ENCODE data around the gene ARMC2. TPM values are rescaled to one million over a fixed set of nuclear protein-coding genes. Genes with fewer than 3 reads are reported as not detected.

The ARMC2 gene
- total RNA-seq, 1 experiment from 2014 or later: 1.1 TPM

GRCh38 chr6:108822401-108822800 lies 25.8 kb upstream of the ARMC2 start:
- no TSS peak for BruUV-seq (replicated peaks)
- CTCF ChIA-PET: no interaction called here
- POLR2A ChIA-PET (ENCODE audit: unreplicated experiment): no interaction called here

GRCh38 chr6:108825326-108825725 lies 22.9 kb upstream of the ARMC2 start:
- H3K27ac ChIP-seq (ENCODE audit: low read length): no peak overlapping the region
- TF ChIP-seq EZH2phosphoT487 (IDR thresholded peaks at IDR 0.05; ENCODE audit: borderline replicate concordance, low read length) (no peak), CTCF (conservative IDR thresholded peaks at IDR 0.05; ENCODE audit: low read depth, low read length) (no peak), EZH2 (IDR thresholded peaks at IDR 0.05; ENCODE audit: low read length, unreplicated experiment) (no peak)
- H3K9me2 ChIP-seq (replicated peaks; ENCODE audit: low read length): no peaks in the 10 kb centered on the region
- H3K4me2 ChIP-seq (ENCODE audit: low read length): no peak overlapping the region
- H3K4me3 ChIP-seq (ENCODE audit: low read length): no peak overlapping the region
- DNase-seq (no peak), ATAC-seq (no peak)
- ChIA-PET CTCF (no interaction called here), POLR2A (ENCODE audit: unreplicated experiment) (no interaction called here)
- intact Hi-C loops (cut with micrococcal nuclease): no loop called here
- no peaks in the 10 kb centered on the region for H3F3A ChIP-seq (ENCODE audit: low read length, unreplicated experiment)
- H4K20me1 ChIP-seq (ENCODE audit: low read length): no peaks in the 10 kb centered on the region
- H3K79me2 ChIP-seq (ENCODE audit: low read length): no peaks in the 10 kb centered on the region
- H3K27me3 ChIP-seq (ENCODE audit: low read length): no peaks in the 10 kb centered on the region
- 0 out of 2 replicates have a peak, but pooled peaks cover 6% of the 10 kb centered on the region for H3K9me3 ChIP-seq (ENCODE audit: low read length)
- H2AFZ ChIP-seq (ENCODE audit: low read length): no peak overlapping the region
- no peak overlapping the region for H3K9ac ChIP-seq (ENCODE audit: low read length)
- peaks cover 2% of the 10 kb centered on the region; the same call in 1 of the 2 replicates for H3K36me3 ChIP-seq (ENCODE audit: low read depth, low read length)
- no peaks in the 10 kb centered on the region for H3K4me1 ChIP-seq (ENCODE audit: insufficient read depth, low read length)
- BruUV-seq (replicated peaks): no TSS peak

More at GRCh38 chr6:108822401-108822800, 25.8 kb upstream of the ARMC2 start:
- Histone ChIP-seq H3K36me3 (ENCODE audit: low read depth, low read length) (peaks cover 2% of the 10 kb centered on the region; the same call in 1 of the 2 replicates), H3K4me1 (ENCODE audit: insufficient read depth, low read length) (no peaks in the 10 kb centered on the region), H3F3A (ENCODE audit: low read length, unreplicated experiment) (no peaks in the 10 kb centered on the region), H4K20me1 (ENCODE audit: low read length) (no peaks in the 10 kb centered on the region), H3K9ac (ENCODE audit: low read length) (no peak overlapping the region), H3K9me3 (ENCODE audit: low read length) (0 out of 2 replicates have a peak, but pooled peaks cover 6% of the 10 kb centered on the region), H3K4me2 (ENCODE audit: low read length) (no peak overlapping the region), H3K79me2 (ENCODE audit: low read length) (no peaks in the 10 kb centered on the region), H2AFZ (ENCODE audit: low read length) (no peak overlapping the region), H3K27ac (ENCODE audit: low read length) (no peak overlapping the region), H3K27me3 (ENCODE audit: low read length) (no peaks in the 10 kb centered on the region), H3K4me3 (ENCODE audit: low read length) (no peak overlapping the region), H3K9me2 (replicated peaks; ENCODE audit: low read length) (no peaks in the 10 kb centered on the region)
- intact Hi-C loops (cut with micrococcal nuclease): no loop called here
- no peak for TF ChIP-seq CTCF (conservative IDR thresholded peaks at IDR 0.05; ENCODE audit: low read depth, low read length)
- no peak for TF ChIP-seq EZH2 (IDR thresholded peaks at IDR 0.05; ENCODE audit: low read length, unreplicated experiment)
- no peak for TF ChIP-seq EZH2phosphoT487 (IDR thresholded peaks at IDR 0.05; ENCODE audit: borderline replicate concordance, low read length)
- DNase-seq (no peak), ATAC-seq (no peak)

- Histone ChIP-seq H3K9ac (ENCODE audit: low read length) (no peak overlapping the region), H3K27ac (ENCODE audit: low read length) (no peak overlapping the region), H3F3A (ENCODE audit: low read length, unreplicated experiment) (no peaks in the 10 kb centered on the region), H3K27me3 (ENCODE audit: low read length) (no peaks in the 10 kb centered on the region), H3K4me3 (ENCODE audit: low read length) (no peak overlapping the region), H4K20me1 (ENCODE audit: low read length) (no peaks in the 10 kb centered on the region), H2AFZ (ENCODE audit: low read length) (no peak overlapping the region), H3K79me2 (ENCODE audit: low read length) (no peaks in the 10 kb centered on the region), H3K36me3 (ENCODE audit: low read depth, low read length) (no peaks in the 10 kb centered on the region), H3K9me3 (ENCODE audit: low read length) (no peaks in the 10 kb centered on the region), H3K4me1 (ENCODE audit: insufficient read depth, low read length) (no peaks in the 10 kb centered on the region), H3K9me2 (replicated peaks; ENCODE audit: low read length) (no peaks in the 10 kb centered on the region), H3K4me2 (ENCODE audit: low read length) (no peak overlapping the region)
- no peak for DNase-seq
- POLR2A ChIA-PET (ENCODE audit: unreplicated experiment): no interaction called here
- no TSS peak for BruUV-seq (replicated peaks)
- intact Hi-C loops (cut with micrococcal nuclease): no loop called here
- CTCF ChIA-PET: no interaction called here
- no peak for TF ChIP-seq EZH2 (IDR thresholded peaks at IDR 0.05; ENCODE audit: low read length, unreplicated experiment)
- no peak for TF ChIP-seq CTCF (conservative IDR thresholded peaks at IDR 0.05; ENCODE audit: low read depth, low read length)
- no peak for TF ChIP-seq EZH2phosphoT487 (IDR thresholded peaks at IDR 0.05; ENCODE audit: borderline replicate concordance, low read length)
- ATAC-seq: no peak
These were observed 17.1 kb upstream of the ARMC2 start for GRCh38 chr6:108831104-108831503.
